NCI-H345 treated with DMSO at 0.1 percent for 48 hours (cell line): ENCODE measurements around the gene FITM2.
"Not testable (repeated sequence)": the region's sequence is repeated elsewhere in the genome, so short reads cannot be mapped to it uniquely, and the experiment has no call there.

ENCODE experiments used
- DNase-seq: peaks from one replicate; lab custom pipeline; 2025; ENCODE audit not compliant: unreplicated experiment; lab: John Stamatoyannopoulos, UW

The FITM2 gene

GRCh38 chr20:44310664-44311639 lies at the start of gene FITM2:
FITM2 (minus strand) TSS chr20:44311202; CDS start chr20:44311148, 54 bp downstream.
- peak; percentile 97 for DNase-seq

GRCh38 chr20:44360221-44360620 lies 49.2 kb upstream of the FITM2 start:
- DNase-seq = no peak

- DNase-seq = no peak
Measured at GRCh38 chr20:44358776-44359175, 47.8 kb upstream of the FITM2 start.

- DNase-seq = no peak
Measured at GRCh38 chr20:44357555-44358125, 46.6 kb upstream of the FITM2 start.

GRCh38 chr20:44357020-44357419 lies 46.0 kb upstream of the FITM2 start:
- DNase-seq = no peak

- no peak for DNase-seq
Measured at GRCh38 chr20:44356353-44356723, 45.3 kb upstream of the FITM2 start.

GRCh38 chr20:44355498-44356352 lies 44.7 kb upstream of the FITM2 start, which contains the start of gene HNF4A:
HNF4A (plus strand) TSS chr20:44355699; CDS start chr20:44355805, 106 bp downstream.
- no peak for DNase-seq

GRCh38 chr20:44354979-44355497 lies 44.0 kb upstream of the FITM2 start:
- DNase-seq = no peak

- no peak for DNase-seq
Measured at GRCh38 chr20:44350567-44350966, 39.6 kb upstream of the FITM2 start.

- no peak for DNase-seq
Measured at GRCh38 chr20:44349349-44349748, 38.3 kb upstream of the FITM2 start.

GRCh38 chr20:44348168-44348659 lies 37.2 kb upstream of the FITM2 start:
- DNase-seq = no peak

- not testable (repeated sequence) for DNase-seq
Measured at GRCh38 chr20:44345941-44346340, 34.9 kb upstream of the FITM2 start.

GRCh38 chr20:44345147-44345546 lies 34.1 kb upstream of the FITM2 start:
- DNase-seq = no peak

GRCh38 chr20:44344723-44345122 lies 33.7 kb upstream of the FITM2 start:
- no peak for DNase-seq

- no peak for DNase-seq
Measured at GRCh38 chr20:44343162-44343675, 32.2 kb upstream of the FITM2 start.

- DNase-seq = no peak
Measured at GRCh38 chr20:44342248-44342647, 31.2 kb upstream of the FITM2 start.

GRCh38 chr20:44336725-44337380 lies 25.9 kb upstream of the FITM2 start, which contains the start of gene R3HDML:
R3HDML (plus strand) TSS chr20:44337043; CDS start chr20:44337158, 115 bp downstream.
- DNase-seq = no peak

- no peak for DNase-seq
Measured at GRCh38 chr20:44336086-44336485, 25.1 kb upstream of the FITM2 start.

GRCh38 chr20:44335675-44336074 lies 24.7 kb upstream of the FITM2 start:
- DNase-seq = no peak

- no peak for DNase-seq
Measured at GRCh38 chr20:44334709-44335108, 23.7 kb upstream of the FITM2 start.
